Amniotic stem cell (primary cell): ENCODE measurements around the gene LRRC47.

Experiments
- DNase-seq: peaks from one replicate; lab custom pipeline; 2025; lab: John Stamatoyannopoulos, UW

The LRRC47 gene

GRCh38 chr1:3747522-3747848 is 48.8 kb downstream of the LRRC47 start:
- no peak for DNase-seq

- no peak for DNase-seq
Observed at GRCh38 chr1:3746830-3747521, 49.3 kb downstream of the LRRC47 start.

- no peak for DNase-seq
Observed at GRCh38 chr1:3746389-3746829, 49.9 kb downstream of the LRRC47 start.

GRCh38 chr1:3745590-3746381 is 50.5 kb downstream of the LRRC47 start:
- DNase-seq: no peak

GRCh38 chr1:3745071-3745470 is 51.2 kb downstream of the LRRC47 start:
- no peak for DNase-seq

GRCh38 chr1:3744646-3745045 is 51.7 kb downstream of the LRRC47 start:
- DNase-seq: no peak

GRCh38 chr1:3743826-3744225 is 52.5 kb downstream of the LRRC47 start:
- no peak for DNase-seq

- no peak for DNase-seq
Observed at GRCh38 chr1:3743421-3743820, 52.9 kb downstream of the LRRC47 start.

- DNase-seq: no peak
Observed at GRCh38 chr1:3742439-3743298, 53.6 kb downstream of the LRRC47 start.

- DNase-seq: no peak
Observed at GRCh38 chr1:3741566-3742438, 54.5 kb downstream of the LRRC47 start.

- DNase-seq: no peak
Observed at GRCh38 chr1:3740752-3741151, 55.5 kb downstream of the LRRC47 start.

GRCh38 chr1:3740042-3740441 is 56.3 kb downstream of the LRRC47 start:
- DNase-seq: no peak

- no peak for DNase-seq
Observed at GRCh38 chr1:3738943-3739342, 57.4 kb downstream of the LRRC47 start.

GRCh38 chr1:3736708-3737107 is 59.6 kb downstream of the LRRC47 start:
- DNase-seq: no peak

- DNase-seq: no peak
Observed at GRCh38 chr1:3736131-3736561, 60.2 kb downstream of the LRRC47 start.

GRCh38 chr1:3735688-3736087 is 60.6 kb downstream of the LRRC47 start:
- no peak for DNase-seq

- DNase-seq: no peak
Observed at GRCh38 chr1:3735027-3735681, 61.1 kb downstream of the LRRC47 start.

- DNase-seq: no peak
Observed at GRCh38 chr1:3734602-3735001, 61.7 kb downstream of the LRRC47 start.

- no peak for DNase-seq
Observed at GRCh38 chr1:3733883-3734589, 62.3 kb downstream of the LRRC47 start.

GRCh38 chr1:3733094-3733882 is 63.0 kb downstream of the LRRC47 start:
- DNase-seq: no peak
